KMS-11 (cell line): Measurements from ENCODE around the gene STRIP1.

Experiments used
- H2AFZ ChIP-seq: fragments of 200-600 bp; sonication (generic); 2 replicates; pipeline ENCODE4 v1.6.1; 2016; ENCODE audit warnings: antibody characterized with exemption, mixed run types, low read depth
- H3K27ac ChIP-seq: fragments of 200-600 bp; sonication (generic); 2 replicates; pipeline ENCODE4 v1.6.1; 2016; ENCODE audit warnings: mild to moderate bottlenecking, mixed run types
- H3K27me3 ChIP-seq: fragments of 200-600 bp; sonication (generic); 2 replicates; pipeline ENCODE4 v1.6.1; 2017; ENCODE audit warnings: mild to moderate bottlenecking, low read depth, mixed run types, moderate library complexity; ENCODE audit not compliant: insufficient read depth
- H3K36me3 ChIP-seq: fragments of 200-600 bp; sonication (generic); 2 replicates; pipeline ENCODE4 v1.6.1; 2017; ENCODE audit warnings: mild to moderate bottlenecking, mixed run types; ENCODE audit not compliant: insufficient read depth
- H3K4me1 ChIP-seq: fragments of 200-600 bp; sonication (generic); 2 replicates; pipeline ENCODE4 v1.6.1; 2016; ENCODE audit warnings: mild to moderate bottlenecking, low read depth, mixed run types; ENCODE audit not compliant: poor library complexity, severe bottlenecking
- H3K4me2 ChIP-seq: fragments of 200-600 bp; sonication (generic); 2 replicates; pipeline ENCODE4 v1.7.0; 2016; ENCODE audit warnings: mild to moderate bottlenecking, mixed run types
- H3K4me3 ChIP-seq: fragments of 200-600 bp; sonication (generic); IDR thresholded peaks from 2 replicates; pipeline ENCODE4 v1.6.1; 2017; ENCODE audit warnings: low read depth, low read length, mixed read lengths; ENCODE audit not compliant: insufficient read depth
- H3K79me2 ChIP-seq: fragments of 200-600 bp; sonication (generic); 2 replicates; pipeline ENCODE4 v1.6.1; 2016; ENCODE audit warnings: low read depth, mixed run types; ENCODE audit not compliant: insufficient read depth
- H3K9ac ChIP-seq: fragments of 200-600 bp; sonication (generic); 2 replicates; pipeline ENCODE4 v1.6.1; 2016; ENCODE audit warnings: mild to moderate bottlenecking, mixed run types
- H4K20me1 ChIP-seq: fragments of 200-600 bp; sonication (generic); 2 replicates; pipeline ENCODE4 v1.6.1; 2016; ENCODE audit warnings: mild to moderate bottlenecking, mixed run types; ENCODE audit not compliant: insufficient read depth
- TF ChIP-seq, protein P1 (sequence below): fragments of 200-600 bp; sonication (generic); conservative IDR thresholded peaks from 2 replicates; pipeline ENCODE4 v1.6.1; 2017; ENCODE audit warnings: low read depth, mild to moderate bottlenecking, antibody characterized with exemption, low read length, moderate library complexity, mixed read lengths

STRIP1 gene

GRCh38 chr1:110005971-110006370 lies 28.5 kb upstream of the STRIP1 start:
- TF ChIP-seq, protein P1, sequence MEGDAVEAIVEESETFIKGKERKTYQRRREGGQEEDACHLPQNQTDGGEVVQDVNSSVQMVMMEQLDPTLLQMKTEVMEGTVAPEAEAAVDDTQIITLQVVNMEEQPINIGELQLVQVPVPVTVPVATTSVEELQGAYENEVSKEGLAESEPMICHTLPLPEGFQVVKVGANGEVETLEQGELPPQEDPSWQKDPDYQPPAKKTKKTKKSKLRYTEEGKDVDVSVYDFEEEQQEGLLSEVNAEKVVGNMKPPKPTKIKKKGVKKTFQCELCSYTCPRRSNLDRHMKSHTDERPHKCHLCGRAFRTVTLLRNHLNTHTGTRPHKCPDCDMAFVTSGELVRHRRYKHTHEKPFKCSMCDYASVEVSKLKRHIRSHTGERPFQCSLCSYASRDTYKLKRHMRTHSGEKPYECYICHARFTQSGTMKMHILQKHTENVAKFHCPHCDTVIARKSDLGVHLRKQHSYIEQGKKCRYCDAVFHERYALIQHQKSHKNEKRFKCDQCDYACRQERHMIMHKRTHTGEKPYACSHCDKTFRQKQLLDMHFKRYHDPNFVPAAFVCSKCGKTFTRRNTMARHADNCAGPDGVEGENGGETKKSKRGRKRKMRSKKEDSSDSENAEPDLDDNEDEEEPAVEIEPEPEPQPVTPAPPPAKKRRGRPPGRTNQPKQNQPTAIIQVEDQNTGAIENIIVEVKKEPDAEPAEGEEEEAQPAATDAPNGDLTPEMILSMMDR = no peak
- peaks cover 20% of the 10 kb centered on the region for H3K4me1 ChIP-seq
- no peaks in the 10 kb centered on the region for H4K20me1 ChIP-seq
- no peak overlapping the region for H3K27ac ChIP-seq
- H3K4me2 ChIP-seq = no peak overlapping the region
- H3K79me2 ChIP-seq = no peaks in the 10 kb centered on the region
- H3K36me3 ChIP-seq = no peaks in the 10 kb centered on the region
- no peaks in the 10 kb centered on the region for H3K27me3 ChIP-seq
- no peak overlapping the region for H3K9ac ChIP-seq
- H2AFZ ChIP-seq = no peak overlapping the region
- no peak overlapping the region for H3K4me3 ChIP-seq

DNA sequence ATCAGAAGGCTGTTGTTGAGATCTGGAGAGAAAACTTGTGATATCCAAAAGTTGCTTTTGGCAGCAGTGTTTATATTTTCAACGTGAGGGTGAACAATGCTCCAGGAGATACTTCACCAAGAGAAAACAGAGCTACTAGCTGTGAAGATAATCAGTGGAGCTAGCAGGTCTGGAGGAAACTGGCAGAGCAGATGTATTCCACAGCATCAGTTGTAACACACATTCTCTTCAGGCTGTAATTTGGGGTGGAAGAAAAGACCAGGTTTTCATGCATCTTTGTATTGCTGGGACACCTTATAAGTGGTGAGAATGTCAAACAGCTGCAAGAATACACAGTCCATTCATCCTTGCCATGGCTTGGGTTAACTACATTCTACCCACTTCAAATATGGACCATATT lies 27.9 kb upstream of the STRIP1 start:
- no peak overlapping the region for H3K4me2 ChIP-seq
- no peaks in the 10 kb centered on the region for H4K20me1 ChIP-seq
- H3K27ac ChIP-seq = no peak overlapping the region
- peaks cover 25% of the 10 kb centered on the region for H3K4me1 ChIP-seq
- no peak overlapping the region for H2AFZ ChIP-seq
- H3K27me3 ChIP-seq = no peaks in the 10 kb centered on the region
- H3K36me3 ChIP-seq = no peaks in the 10 kb centered on the region
- no peaks in the 10 kb centered on the region for H3K79me2 ChIP-seq
- no peak overlapping the region for H3K4me3 ChIP-seq
- H3K9ac ChIP-seq = no peak overlapping the region
- TF ChIP-seq, protein P1 = no peak

- no peaks in the 10 kb centered on the region for H4K20me1 ChIP-seq
- no peaks in the 10 kb centered on the region for H3K27me3 ChIP-seq
- peaks cover 30% of the 10 kb centered on the region for H3K4me1 ChIP-seq
- H3K4me3 ChIP-seq = no peak overlapping the region
- no peaks in the 10 kb centered on the region for H3K79me2 ChIP-seq
- no peak overlapping the region for H3K27ac ChIP-seq
- H3K36me3 ChIP-seq = 0 out of 2 replicates have a peak, but pooled peaks cover 3% of the 10 kb centered on the region
- no peak overlapping the region for H3K9ac ChIP-seq
- H2AFZ ChIP-seq = no peak overlapping the region
- H3K4me2 ChIP-seq = no peak overlapping the region
- TF ChIP-seq, protein P1 = no peak
These were observed 27.2 kb upstream of the STRIP1 start for GRCh38 chr1:110007046-110007830.

DNA sequence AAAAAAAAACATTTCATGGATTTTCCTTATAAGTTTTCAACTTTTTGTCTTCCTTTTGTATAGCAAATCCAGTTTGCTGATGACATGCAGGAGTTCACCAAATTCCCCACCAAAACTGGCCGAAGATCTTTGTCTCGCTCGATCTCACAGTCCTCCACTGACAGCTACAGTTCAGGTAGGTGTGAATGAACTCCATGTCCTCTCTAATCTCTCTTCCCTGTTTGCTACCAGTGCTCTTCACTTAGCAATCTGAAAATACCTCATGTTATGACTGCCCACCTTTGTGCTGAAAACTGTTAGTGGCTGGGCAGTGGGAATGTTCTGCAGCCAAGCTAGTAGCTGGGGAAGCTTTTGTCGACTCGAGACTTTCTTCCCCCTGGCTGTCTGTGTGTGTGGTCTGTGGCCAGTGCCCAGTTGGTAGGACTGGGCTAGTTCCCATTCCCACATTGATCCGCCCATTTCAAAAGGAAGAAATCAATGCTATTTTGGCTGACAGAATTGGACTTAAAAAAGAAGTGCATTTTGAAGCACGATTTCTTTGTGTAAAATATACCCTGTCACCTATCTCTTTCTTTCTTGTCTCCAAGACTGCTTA lies 25.4 kb upstream of the STRIP1 start:
- H3K79me2 ChIP-seq = no peaks in the 10 kb centered on the region
- H3K9ac ChIP-seq = no peak overlapping the region
- peaks cover 12% of the 10 kb centered on the region; the same call in 1 of the 2 replicates for H3K36me3 ChIP-seq
- H3K27ac ChIP-seq = no peak overlapping the region
- H3K4me1 ChIP-seq = peaks cover 14% of the 10 kb centered on the region
- H3K4me2 ChIP-seq = no peak overlapping the region
- H4K20me1 ChIP-seq = no peaks in the 10 kb centered on the region
- TF ChIP-seq, protein P1 = no peak
- H3K27me3 ChIP-seq = no peaks in the 10 kb centered on the region
- no peak overlapping the region for H2AFZ ChIP-seq
- H3K4me3 ChIP-seq = no peak overlapping the region
